Erythroblast (primary cell): ENCODE data around the gene SLC25A26.

Experiments
- GATA1 ChIP-seq: IDR thresholded peaks from 2 replicates; pipeline ENCODE4 v1.6.1; 2011; ENCODE audit warnings: low read depth, mild to moderate bottlenecking, control low read depth, low read length, moderate library complexity
- POLR2A ChIP-seq: IDR thresholded peaks from 2 replicates; pipeline ENCODE4 v1.6.1; 2011; ENCODE audit warnings: mild to moderate bottlenecking, low read length

DNA sequence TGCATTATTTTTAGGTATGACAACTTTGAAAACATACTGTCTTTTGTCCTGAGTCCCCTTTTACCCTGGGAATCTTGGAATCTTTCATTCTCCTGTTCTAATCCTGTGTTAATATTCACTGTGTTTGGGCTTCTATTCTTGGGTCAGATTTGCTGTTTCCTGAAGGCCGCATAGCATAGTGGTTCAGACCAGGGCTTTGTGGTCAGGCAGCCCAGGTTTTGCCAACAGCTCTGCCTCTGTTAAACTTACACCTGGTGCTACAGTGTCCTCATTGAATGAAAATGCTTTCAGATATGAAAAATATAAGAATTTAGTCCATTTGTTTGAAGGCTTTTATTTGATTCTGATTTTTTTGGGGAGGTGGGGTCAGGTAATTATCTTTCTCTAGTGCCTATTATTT, 58.4 kb downstream of the SLC25A26 start:
- TF ChIP-seq POLR2A (no peak), GATA1 (no peak)
